SU-DHL-6 (cell line): Measurements from ENCODE around the gene DGKG.

ENCODE experiments used
- EZH2phosphoT487 ChIP-seq: fragments of 200-600 bp; sonication (generic), shearing (Covaris generic); conservative IDR thresholded peaks from 2 replicates; pipeline ENCODE4 v1.6.1; 2018; ENCODE audit warnings: mild to moderate bottlenecking, antibody characterized with exemption, low read length, moderate library complexity, mixed read lengths
- TF ChIP-seq, protein P1 (sequence below): fragments of 200-600 bp; sonication (generic); IDR thresholded peaks from one replicate; pipeline ENCODE4 v1.5.1; 2017; ENCODE audit warnings: antibody characterized with exemption, mild to moderate bottlenecking, low read length, moderate library complexity; ENCODE audit not compliant: insufficient read depth, poor library complexity, severe bottlenecking

DNA sequence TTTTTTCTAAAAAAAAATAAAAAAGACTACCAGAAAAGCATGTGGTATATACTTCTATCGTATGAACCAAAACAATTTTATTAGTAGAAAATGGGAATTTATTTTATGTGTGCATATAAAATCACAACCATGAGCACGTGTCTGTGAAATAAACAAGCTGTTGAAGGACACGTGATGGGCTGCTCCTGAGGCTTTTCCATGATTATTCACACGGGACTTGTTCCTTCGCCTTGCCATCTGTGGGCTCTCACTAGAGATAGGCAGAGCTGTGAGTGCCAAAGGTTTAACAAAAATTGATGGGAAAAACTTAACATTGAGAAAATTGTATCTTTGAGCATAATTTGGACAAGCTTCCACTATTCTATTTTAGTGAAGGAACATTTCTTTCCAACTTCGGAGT is 240.8 kb downstream of the DGKG start:
- TF ChIP-seq, protein P1, sequence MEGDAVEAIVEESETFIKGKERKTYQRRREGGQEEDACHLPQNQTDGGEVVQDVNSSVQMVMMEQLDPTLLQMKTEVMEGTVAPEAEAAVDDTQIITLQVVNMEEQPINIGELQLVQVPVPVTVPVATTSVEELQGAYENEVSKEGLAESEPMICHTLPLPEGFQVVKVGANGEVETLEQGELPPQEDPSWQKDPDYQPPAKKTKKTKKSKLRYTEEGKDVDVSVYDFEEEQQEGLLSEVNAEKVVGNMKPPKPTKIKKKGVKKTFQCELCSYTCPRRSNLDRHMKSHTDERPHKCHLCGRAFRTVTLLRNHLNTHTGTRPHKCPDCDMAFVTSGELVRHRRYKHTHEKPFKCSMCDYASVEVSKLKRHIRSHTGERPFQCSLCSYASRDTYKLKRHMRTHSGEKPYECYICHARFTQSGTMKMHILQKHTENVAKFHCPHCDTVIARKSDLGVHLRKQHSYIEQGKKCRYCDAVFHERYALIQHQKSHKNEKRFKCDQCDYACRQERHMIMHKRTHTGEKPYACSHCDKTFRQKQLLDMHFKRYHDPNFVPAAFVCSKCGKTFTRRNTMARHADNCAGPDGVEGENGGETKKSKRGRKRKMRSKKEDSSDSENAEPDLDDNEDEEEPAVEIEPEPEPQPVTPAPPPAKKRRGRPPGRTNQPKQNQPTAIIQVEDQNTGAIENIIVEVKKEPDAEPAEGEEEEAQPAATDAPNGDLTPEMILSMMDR = no peak
- TF ChIP-seq EZH2phosphoT487 = no peak
